Ovary (tissue), 3 donors: Measurements from ENCODE around the gene CAMKMT.

Experiments used
- CTCF ChIP-seq, 3 donors: fragments of 450-650 bp in 2 of 3; fragments of 200-600 bp in 1 of 3; IDR thresholded peaks; one replicate each; pipeline versions ENCODE4 v1.5.1 to v1.8.0; 2016 to 2022; ENCODE audit warnings: antibody characterized with exemption in 3 of 3, mild to moderate bottlenecking in 1 of 3
- EP300 ChIP-seq: sonication (generic); formaldehyde crosslinking; IDR thresholded peaks from one replicate; pipeline ENCODE4 v1.6.1; 2017; ENCODE audit warnings: antibody characterized with exemption
- POLR2A ChIP-seq: fragments of 450-650 bp; IDR thresholded peaks from one replicate; pipeline ENCODE4 v1.6.1; 2017; ENCODE audit warnings: antibody characterized with exemption, mild to moderate bottlenecking, moderate library complexity
- donor health status: DM: no; HTN: no; CAD: no.

- TF ChIP-seq CTCF (IDR thresholded peaks at IDR 0.05) (no peak), POLR2A (no peak), EP300 (no peak)
Measured at GRCh38 chr2:44330801-44331200, 30.9 kb upstream of the CAMKMT start.
